H1 (cell line): ENCODE data around the gene TFRC. TPM values are rescaled to one million over a fixed set of nuclear protein-coding genes. Genes with fewer than 3 reads are reported as not detected.

Source experiments
- CBX8 ChIP-seq: fragments of 300-800, 300-1000 bp; sonication (generic); IDR thresholded peaks from 2 replicates; pipeline ENCODE4 v1.7.1; 2016; ENCODE audit warnings: low read depth, low read length, borderline replicate concordance
- CHD2 ChIP-seq: IDR thresholded peaks from 2 replicates; pipeline ENCODE4 v1.6.1; 2012; ENCODE audit warnings: low read length, improper control_type of control experiment
- GABPA ChIP-seq: IDR thresholded peaks from 2 replicates; pipeline ENCODE4 v1.6.1; 2011; ENCODE audit warnings: mild to moderate bottlenecking, low read length, moderate library complexity, borderline replicate concordance; ENCODE audit not compliant: insufficient read depth
- GTF2F1 ChIP-seq: IDR thresholded peaks from 2 replicates; pipeline ENCODE4 v1.6.1; 2012; ENCODE audit warnings: low read depth, low read length, improper control_type of control experiment, borderline replicate concordance
- HDAC6 ChIP-seq: IDR thresholded peaks from one replicate; pipeline ENCODE4 v1.7.1; 2012; ENCODE audit warnings: low read depth, mild to moderate bottlenecking, inconsistent platforms, low read length, moderate library complexity
- MAX ChIP-seq: IDR thresholded peaks from 2 replicates; pipeline ENCODE4 v1.6.1; 2012; ENCODE audit warnings: inconsistent platforms
- PHF8 ChIP-seq: fragments of 200-600 bp; sonication (generic); conservative IDR thresholded peaks from 2 replicates; pipeline ENCODE4 v1.7.1; 2012; ENCODE audit warnings: low read depth, mild to moderate bottlenecking, inconsistent platforms, low read length, moderate library complexity
- SIN3A ChIP-seq, 2 experiments: IDR thresholded peaks in 1 of 2; conservative IDR thresholded peaks in 1 of 2; 2 replicates each; pipeline ENCODE4 v1.6.1; 2011 to 2012; ENCODE audit warnings: low read length in 2 of 2, improper control_type of control experiment in 1 of 2, low read depth in 1 of 2, mild to moderate bottlenecking in 1 of 2
- polyA plus RNA-seq, 7 experiments: library from polyadenylated mRNA; depleted of rRNA in 3 of 7; stranded (reverse) in 5 of 7; unstranded in 2 of 7; fragments of >200 nt in 5 of 7; fragments of 200-250 nt in 2 of 7; gene quantifications; 1 replicate in 5 of 7; 2 replicates in 1 of 7; 4 replicates in 1 of 7; pipeline versions ENCODE4 v1.2.1 to v1.2.3, GENCODE V29; 2011 to 2013; ENCODE audit warnings: missing spikeins in 2 of 7, mixed read lengths in 2 of 7
- total RNA-seq: library from RNA; stranded (reverse); fragmentation: NEBNext Ultra II Directional; extraction: Animal tissue kit (Norgen Biotek cat#: 25700); gene quantifications from 2 replicates; pipeline ENCODE4 v1.2.1, GENCODE V29; 2021

The TFRC gene
- total and polyA plus RNA-seq, 2 of the 8 experiments (the other 6 are each of a cell fraction or from before 2014, with no cell fraction given), result 67.3 to 161 TPM

- TF ChIP-seq SIN3A (conservative IDR thresholded peaks at IDR 0.05 in 1 of 2, IDR thresholded peaks at IDR 0.05 in 1 of 2; ENCODE audit: low read depth in 1 of 2, low read length in 2 of 2) (no peak), GABPA (no peak), CBX8 (no peak), GTF2F1 (no peak), CHD2 (no peak), HDAC6 (no peak), MAX (no peak), PHF8 (no peak)
Measured at GRCh38 chr3:196079682-196080081, 2.2 kb downstream of the TFRC start (continued).
